ENCODE results near the gene RIMBP2.

DNA sequence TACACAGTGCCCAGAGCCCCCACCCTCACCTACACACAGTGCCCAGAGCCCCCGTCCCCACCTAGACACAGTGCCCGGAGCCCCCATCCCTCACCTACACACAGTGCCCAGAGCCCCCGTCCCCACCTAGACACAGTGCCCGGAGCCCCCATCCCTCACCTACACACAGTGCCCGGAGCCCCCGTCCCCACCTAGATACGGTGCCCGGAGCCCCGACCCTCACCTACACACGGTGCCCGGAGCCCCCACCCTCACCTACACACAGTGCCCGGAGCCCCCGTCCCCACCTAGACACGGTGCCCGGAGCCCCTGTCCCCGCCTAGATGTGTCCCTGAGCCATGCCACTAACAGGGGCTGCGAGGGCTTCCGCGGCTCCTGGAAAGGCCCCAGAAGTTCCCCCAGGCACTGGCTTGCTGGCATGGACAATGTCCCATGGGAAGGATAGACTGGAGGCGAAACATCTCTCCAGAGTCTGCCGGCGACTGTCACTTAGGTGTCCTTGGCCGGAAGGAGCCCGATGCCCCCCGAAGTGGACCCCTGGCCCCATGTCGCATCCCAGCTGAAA lies 232.4 kb downstream of the RIMBP2 start:
- TF ChIP-seq POLR2AphosphoS5 (IDR thresholded peaks at IDR 0.05; ENCODE audit: insufficient read depth in 1 of 2, low read depth in 1 of 2) (no peak), POLR2A (IDR thresholded peaks at IDR 0.05) (no peak)
- TF ChIP-seq, protein P1, sequence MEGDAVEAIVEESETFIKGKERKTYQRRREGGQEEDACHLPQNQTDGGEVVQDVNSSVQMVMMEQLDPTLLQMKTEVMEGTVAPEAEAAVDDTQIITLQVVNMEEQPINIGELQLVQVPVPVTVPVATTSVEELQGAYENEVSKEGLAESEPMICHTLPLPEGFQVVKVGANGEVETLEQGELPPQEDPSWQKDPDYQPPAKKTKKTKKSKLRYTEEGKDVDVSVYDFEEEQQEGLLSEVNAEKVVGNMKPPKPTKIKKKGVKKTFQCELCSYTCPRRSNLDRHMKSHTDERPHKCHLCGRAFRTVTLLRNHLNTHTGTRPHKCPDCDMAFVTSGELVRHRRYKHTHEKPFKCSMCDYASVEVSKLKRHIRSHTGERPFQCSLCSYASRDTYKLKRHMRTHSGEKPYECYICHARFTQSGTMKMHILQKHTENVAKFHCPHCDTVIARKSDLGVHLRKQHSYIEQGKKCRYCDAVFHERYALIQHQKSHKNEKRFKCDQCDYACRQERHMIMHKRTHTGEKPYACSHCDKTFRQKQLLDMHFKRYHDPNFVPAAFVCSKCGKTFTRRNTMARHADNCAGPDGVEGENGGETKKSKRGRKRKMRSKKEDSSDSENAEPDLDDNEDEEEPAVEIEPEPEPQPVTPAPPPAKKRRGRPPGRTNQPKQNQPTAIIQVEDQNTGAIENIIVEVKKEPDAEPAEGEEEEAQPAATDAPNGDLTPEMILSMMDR (IDR thresholded peaks at IDR 0.05) = no peak

Data from vagina (tissue), 2 donors.